ENCODE data around the gene BMP5.
"Not testable (repeated sequence)": the region's sequence is repeated elsewhere in the genome, so short reads cannot be mapped to it uniquely, and the experiment has no call there.

The BMP5 gene

GRCh38 chr6:55875400-55875799 is at the start of gene BMP5:
BMP5 (minus strand) TSS chr6:55875590; CDS start chr6:55874865, 725 bp downstream.
- peak; percentile 50 for FAIRE-seq
- peak; percentile 39 for DNase-seq (ENCODE audit: low spot score)

- no peak for FAIRE-seq
- no peak for DNase-seq (ENCODE audit: low spot score)
These were observed 47.0 kb upstream of the BMP5 start for GRCh38 chr6:55922406-55922805.

- peak; percentile 86 for FAIRE-seq
These were observed 44.4 kb upstream of the BMP5 start for GRCh38 chr6:55919716-55920308.

GRCh38 chr6:55918639-55919038 is 43.2 kb upstream of the BMP5 start:
- no peak for FAIRE-seq
- DNase-seq (ENCODE audit: low spot score) = no peak

More at GRCh38 chr6:55919716-55920308, 44.4 kb upstream of the BMP5 start:
- DNase-seq (ENCODE audit: low spot score) = no peak

- no peak for FAIRE-seq
- DNase-seq (ENCODE audit: low spot score) = no peak
These were observed 42.5 kb upstream of the BMP5 start for GRCh38 chr6:55917751-55918415.

GRCh38 chr6:55916188-55916587 is 40.8 kb upstream of the BMP5 start:
- DNase-seq (ENCODE audit: low spot score) = peak; percentile 27
- no peak for FAIRE-seq

- DNase-seq (ENCODE audit: low spot score) (no peak), FAIRE-seq (no peak)
These were observed 38.1 kb upstream of the BMP5 start for GRCh38 chr6:55913228-55914195.

- DNase-seq (ENCODE audit: low spot score); FAIRE-seq: not testable (repeated sequence)
These were observed 35.1 kb upstream of the BMP5 start for GRCh38 chr6:55910466-55910865.

- not testable (repeated sequence) for FAIRE-seq; DNase-seq (ENCODE audit: low spot score)
These were observed 34.5 kb upstream of the BMP5 start for GRCh38 chr6:55909911-55910310.

- DNase-seq (ENCODE audit: low spot score) (no peak), FAIRE-seq (no peak)
These were observed 27.4 kb upstream of the BMP5 start for GRCh38 chr6:55902796-55903195.

- no peak for FAIRE-seq
- no peak for DNase-seq (ENCODE audit: low spot score)
These were observed 26.4 kb upstream of the BMP5 start for GRCh38 chr6:55901765-55902270.

GRCh38 chr6:55898342-55898741 is 23.0 kb upstream of the BMP5 start:
- DNase-seq (ENCODE audit: low spot score) (no peak), FAIRE-seq (peak; percentile 42)

- no peak for FAIRE-seq
These were observed 22.0 kb upstream of the BMP5 start for GRCh38 chr6:55897346-55897745.

GRCh38 chr6:55895972-55896730 is 20.8 kb upstream of the BMP5 start:
- FAIRE-seq = no peak
- DNase-seq (ENCODE audit: low spot score) = no peak

More at GRCh38 chr6:55897346-55897745, 22.0 kb upstream of the BMP5 start:
- DNase-seq (ENCODE audit: low spot score) = no peak

- FAIRE-seq (peak; percentile 44), DNase-seq (ENCODE audit: low spot score) (no peak)
These were observed 17.5 kb upstream of the BMP5 start for GRCh38 chr6:55892749-55893357.

- DNase-seq (ENCODE audit: low spot score) (no peak), FAIRE-seq (no peak)
These were observed 13.5 kb upstream of the BMP5 start for GRCh38 chr6:55888917-55889316.

GRCh38 chr6:55886185-55886836 is 10.9 kb upstream of the BMP5 start:
- DNase-seq (ENCODE audit: low spot score) = no peak
- FAIRE-seq = no peak

- FAIRE-seq (peak; percentile 79), DNase-seq (ENCODE audit: low spot score) (peak; percentile 49)
These were observed 7.6 kb upstream of the BMP5 start for GRCh38 chr6:55882718-55883569.

- FAIRE-seq (no peak), DNase-seq (ENCODE audit: low spot score) (no peak)
These were observed 1.9 kb upstream of the BMP5 start for GRCh38 chr6:55877283-55877682.

Data from urothelium cell line (cell line).